ENCODE measurements around the gene GPR4. TPM values are rescaled to one million over a fixed set of nuclear protein-coding genes. Genes with fewer than 3 reads are reported as not detected.

GPR4 gene
- total and polyA plus RNA-seq, 2 of the 8 experiments (the other 6 are each of a cell fraction or from before 2014, with no cell fraction given) = 0.19 to 0.39 TPM

GRCh38 chr19:45616704-45617017, 14.6 kb upstream of the GPR4 start:
- H2BK15ac ChIP-seq (ENCODE audit: low read length) = no peak overlapping the region
- no peaks in the 10 kb centered on the region for H3K27me3 ChIP-seq (replicated peaks in 1 of 4; ENCODE audit: control insufficient read depth in 3 of 4, extremely low read depth in 1 of 4, insufficient read depth in 3 of 4, low read length in 3 of 4)
- no peaks in the 10 kb centered on the region for H3K79me2 ChIP-seq (ENCODE audit: control insufficient read depth in 1 of 2, insufficient read depth in 2 of 2, low read length in 2 of 2)
- 0 out of 2 replicates have a peak overlapping the region, but pooled peaks have one; percentile 1 for H2BK12ac ChIP-seq (ENCODE audit: low read depth, low read length)
- no peaks in the 10 kb centered on the region for H3K79me1 ChIP-seq (ENCODE audit: low read depth, low read length)
- H3K14ac ChIP-seq (ENCODE audit: insufficient read length) = no peak overlapping the region
- H4K5ac ChIP-seq (ENCODE audit: insufficient read length, low read depth, low read length) = peak overlapping the region; percentile 67
- no peak overlapping the region for H2AFZ ChIP-seq (ENCODE audit: low read length)
- no peaks in the 10 kb centered on the region for H4K20me1 ChIP-seq (replicated peaks in 1 of 2; ENCODE audit: control insufficient read depth in 1 of 2, insufficient read depth in 2 of 2, low read length in 2 of 2)
- no peak overlapping the region for H2BK20ac ChIP-seq (ENCODE audit: low read length)
- H4K8ac ChIP-seq (ENCODE audit: extremely low read depth, insufficient read depth, low read length) = peak overlapping the region; percentile 83
- peaks cover 0 to 6% (median 2%) of the 10 kb centered on the region in 4 experiments; a peak in 5 of 7 replicates for H3K4me1 ChIP-seq (replicated peaks in 1 of 4; ENCODE audit: control insufficient read depth in 3 of 4, insufficient read depth in 4 of 4, low read length in 3 of 4)
- H3K56ac ChIP-seq (replicated peaks; ENCODE audit: insufficient read length, low read depth, low read length) = no peak overlapping the region
- no peaks in the 10 kb centered on the region for H3K9me3 ChIP-seq (ENCODE audit: insufficient read depth in 2 of 2, low read depth in 1 of 2, low read length in 1 of 2)
- peak overlapping the region; percentile 83 to 91 for H3K4me2 ChIP-seq (ENCODE audit: insufficient read depth in 1 of 2, low read depth in 2 of 2, low read length in 2 of 2)
- WGBS, 2 experiments (ENCODE audit: extremely low coverage in 1 of 2, insufficient coverage in 1 of 2, insufficient read length in 1 of 2, insufficient replicate concordance in 2 of 2, low coverage in 1 of 2, low lambda C conversion rate in 2 of 2, missing lambda C conversion rate in 1 of 2) = 41% methylated on average over 8 of the region's 10 CpGs; no CpG with 5 or more reads in 1 of the 2 experiments
- H3K23me2 ChIP-seq (ENCODE audit: low read depth, low read length) = peaks cover 7% of the 10 kb centered on the region; the same call in 1 of the 2 replicates
- no peak for FAIRE-seq
- peaks cover 2 to 15% (median 4%) of the 10 kb centered on the region in 4 experiments for H3K36me3 ChIP-seq (ENCODE audit: control insufficient read depth in 2 of 4, insufficient read depth in 4 of 4, low read length in 3 of 4)
- H4K91ac ChIP-seq (replicated peaks; ENCODE audit: insufficient read length, low read length) = peak overlapping the region; percentile 79
- no peak overlapping the region for H2BK120ac ChIP-seq (replicated peaks; ENCODE audit: low read depth, low read length)
- peak overlapping the region; percentile 96 for H3K4ac ChIP-seq (replicated peaks; ENCODE audit: insufficient read length, low read depth, low read length)
- H3K23ac ChIP-seq (ENCODE audit: insufficient read length) = no peak overlapping the region
- POLR2A ChIA-PET (ENCODE audit: partially characterized antibody) = interaction anchor here (0.9 to 7.1 kb wide), 14 partner anchors 11 to 152 kb away, joined by 3 to 119 read pairs (median 5); partner anchors contain the start of genes EML2 and GIPR
- no peak for DNase-seq (ENCODE audit: low read depth in 1 of 2, low spot score in 2 of 2)
- CTCF ChIA-PET (ENCODE audit: partially characterized antibody) = interaction anchor here (0.8 to 5.6 kb wide), 11 partner anchors 9 to 89 kb away, joined by 3 to 67 read pairs (median 4); no protein-coding TSS in a partner anchor
- no peak overlapping the region for H2AK5ac ChIP-seq (ENCODE audit: low read depth, low read length)
- H3K9ac ChIP-seq (replicated peaks in 1 of 4; ENCODE audit: extremely low read depth in 1 of 4, low read depth in 3 of 4, low read length in 3 of 4) = peak overlapping the region; percentile 55 to 79 (median 72); a peak in 5 of 7 replicates
- H2BK5ac ChIP-seq (ENCODE audit: low read depth, low read length) = peak overlapping the region; percentile 88
- peak overlapping the region; percentile 26 for H3K18ac ChIP-seq (ENCODE audit: extremely low read depth, low read length)
- H3K27ac ChIP-seq (ENCODE audit: low read depth, low read length) = peak overlapping the region; percentile 86; the same call in 1 of the 2 replicates
- peak overlapping the region; percentile 58 to 89 (median 86) for H3K4me3 ChIP-seq (ENCODE audit: extremely low read depth in 1 of 4, insufficient read depth in 2 of 4, low read depth in 3 of 4, low read length in 4 of 4)
- TF ChIP-seq TAF7 (optimal IDR thresholded peaks at IDR 0.05; ENCODE audit: borderline replicate concordance, low read depth, low read length) (no peak), SP1 (IDR thresholded peaks at IDR 0.05; ENCODE audit: low read depth, low read length) (no peak), TBP (IDR thresholded peaks at IDR 0.05; ENCODE audit: low read depth, low read length) (0 out of 2 replicates have a peak, but pooled peaks have one; percentile 8), CTCF (IDR thresholded peaks at IDR 0.05; ENCODE audit: control extremely low read depth in 1 of 3, insufficient read depth in 1 of 3, low read depth in 1 of 3, low read length in 3 of 3) (no peak), TAF1 (IDR thresholded peaks at IDR 0.05; ENCODE audit: low read depth, low read length) (no peak), RAD21 (IDR thresholded peaks at IDR 0.05 in 1 of 2, conservative IDR thresholded peaks at IDR 0.05 in 1 of 2; ENCODE audit: low read depth in 2 of 2, low read length in 2 of 2) (0 out of 4 replicates have a peak, but pooled peaks of 1 of the 2 experiments have one; percentile 4), CBX5 (IDR thresholded peaks at IDR 0.05; ENCODE audit: low read depth, low read length) (no peak), EGR1 (IDR thresholded peaks at IDR 0.05; ENCODE audit: borderline replicate concordance, low read depth, low read length) (no peak), BCL11A (IDR thresholded peaks at IDR 0.05; ENCODE audit: low read depth in 2 of 2, low read length in 2 of 2) (no peak), YY1 (IDR thresholded peaks at IDR 0.05; ENCODE audit: low read depth, low read length) (peak; percentile 90), BACH1 (IDR thresholded peaks at IDR 0.05; ENCODE audit: low read length) (no peak)
